ENCODE results near the gene USP46.

GRCh38 chr4:52622564-52622963 lies 36.5 kb downstream of the USP46 start:
- TF ChIP-seq SIN3A (IDR thresholded peaks at IDR 0.05; ENCODE audit: borderline replicate concordance, insufficient read depth, low read depth, low read length) (no peak), CTCF (IDR thresholded peaks at IDR 0.05) (no peak), POLR2AphosphoS5 (IDR thresholded peaks at IDR 0.05; ENCODE audit: low read depth, low read length) (no peak), REST (IDR thresholded peaks at IDR 0.05; ENCODE audit: insufficient read depth in 1 of 2, low read depth in 2 of 2, low read length in 1 of 2) (no peak)
